ENCODE measurements around the gene DCDC2.
"Not testable (repeated sequence)": the region's sequence is repeated elsewhere in the genome, so short reads cannot be mapped to it uniquely, and the experiment has no call there.

Gene DCDC2

GRCh38 chr6:24272148-24272547, 85.7 kb downstream of the DCDC2 start:
- no peak for ATAC-seq
- DNase-seq: no peak

- DNase-seq (no peak), ATAC-seq (no peak)
These were observed 87.8 kb downstream of the DCDC2 start for GRCh38 chr6:24270011-24270410.

DNA sequence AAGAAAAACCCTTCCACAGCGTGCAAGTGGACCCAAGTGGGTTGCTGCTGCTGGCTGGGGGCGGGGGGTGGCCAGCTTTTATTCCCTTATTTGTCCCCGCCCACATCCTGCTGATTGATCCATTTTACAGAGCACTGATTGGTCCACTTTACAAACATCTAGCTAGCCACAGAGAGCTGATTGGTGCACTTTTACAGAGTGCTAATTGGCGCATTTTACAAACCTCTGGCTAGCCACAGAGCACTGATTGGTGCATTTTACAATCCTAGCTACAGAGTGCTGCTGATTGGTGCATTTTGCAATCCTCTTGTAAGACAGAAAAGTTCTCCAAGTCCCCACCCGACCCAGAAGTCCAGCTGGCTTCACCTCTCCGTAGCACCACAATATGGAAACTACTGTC, 99.6 kb downstream of the DCDC2 start:
- DNase-seq, ATAC-seq: not testable (repeated sequence)

DNA sequence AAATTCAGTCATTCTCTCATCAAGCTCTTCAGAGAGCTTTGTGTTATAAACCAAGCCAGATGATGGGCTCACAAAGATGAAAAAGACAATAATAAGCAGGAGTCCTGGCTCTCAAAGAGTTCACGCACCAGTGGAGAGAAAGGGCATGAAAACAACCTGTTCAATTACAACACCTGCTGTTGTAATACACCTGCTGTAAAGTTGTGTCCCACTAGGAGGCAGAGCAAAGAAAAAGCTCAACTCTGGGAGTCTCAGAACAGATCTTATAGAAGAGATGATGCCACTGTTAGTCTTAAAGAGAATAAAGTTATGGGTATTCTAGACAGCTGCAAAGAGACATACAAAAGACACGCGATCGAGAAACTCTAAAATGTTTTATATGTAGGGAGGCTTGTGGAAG, 100.6 kb downstream of the DCDC2 start:
- DNase-seq (no peak), ATAC-seq (no peak)

GRCh38 chr6:24255676-24256075, 102.2 kb downstream of the DCDC2 start:
- ATAC-seq: peak; percentile 93
- DNase-seq: no peak

DNA sequence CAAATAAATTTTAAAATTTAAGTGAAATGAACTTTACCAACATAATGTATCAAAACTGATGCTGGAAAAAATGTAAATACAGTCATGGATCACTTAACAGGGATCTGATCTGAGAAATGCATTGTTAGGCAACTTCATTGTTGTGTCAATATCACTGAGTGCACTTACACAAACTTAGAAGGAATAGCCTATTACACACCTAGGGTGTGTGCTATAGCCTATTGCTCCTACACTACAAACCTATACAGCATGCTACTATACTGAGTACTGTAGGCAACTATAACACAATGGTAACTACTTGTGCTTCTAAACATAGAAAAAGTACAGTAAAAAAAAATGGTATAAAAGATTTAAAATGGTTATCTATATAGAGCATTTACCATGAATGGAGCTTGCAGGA, 104.5 kb downstream of the DCDC2 start:
- DNase-seq (no peak), ATAC-seq (no peak)

GRCh38 chr6:24252280-24252679, 105.6 kb downstream of the DCDC2 start:
- no peak for ATAC-seq
- no peak for DNase-seq

- no peak for ATAC-seq
- DNase-seq: no peak
These were observed 106.5 kb downstream of the DCDC2 start for GRCh38 chr6:24251339-24251738.

GRCh38 chr6:24249926-24250325, 107.9 kb downstream of the DCDC2 start:
- DNase-seq: no peak
- no peak for ATAC-seq

GRCh38 chr6:24245275-24245674, 112.6 kb downstream of the DCDC2 start:
- ATAC-seq (no peak), DNase-seq (no peak)

DNA sequence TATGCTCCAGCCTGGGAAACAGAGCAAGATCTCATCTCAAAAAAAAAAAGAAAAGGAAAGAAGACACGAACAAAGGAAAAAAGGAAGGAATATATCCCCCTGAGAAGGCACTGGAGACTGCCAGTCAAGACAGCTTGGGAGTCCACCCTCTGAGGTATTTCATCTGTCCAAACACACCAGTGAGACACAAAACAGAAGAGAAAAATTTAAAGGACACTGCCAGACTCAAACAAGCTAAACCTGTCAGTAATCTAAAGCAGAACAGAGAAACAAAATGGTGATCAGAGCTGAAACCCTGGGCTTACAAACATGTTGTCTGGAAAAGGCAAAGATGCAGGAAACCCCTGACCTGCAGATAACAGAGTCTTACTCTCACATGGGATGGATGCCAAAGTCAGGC, 114.9 kb downstream of the DCDC2 start:
- ATAC-seq: no peak
- DNase-seq: no peak

- ATAC-seq, DNase-seq: not testable (repeated sequence)
These were observed 116.1 kb downstream of the DCDC2 start for GRCh38 chr6:24241779-24242178.

DNA sequence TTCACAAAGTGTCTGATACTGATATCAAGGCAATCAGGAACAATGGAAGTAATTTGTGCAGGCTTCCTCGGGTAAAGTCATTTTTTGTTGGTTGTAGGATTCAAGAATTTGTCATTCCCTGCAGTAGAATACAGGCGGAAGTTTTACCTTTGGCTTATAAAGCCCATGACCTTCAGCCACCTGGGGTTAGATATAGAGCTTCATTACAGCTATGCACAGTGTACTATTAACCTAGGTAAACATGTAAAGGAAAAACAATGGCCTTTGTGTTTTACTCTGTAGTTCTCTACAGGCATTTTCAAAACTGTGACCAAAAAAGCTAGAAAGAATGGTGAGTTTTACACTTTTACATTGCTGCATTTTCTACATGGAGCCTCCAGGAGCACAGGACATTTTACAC, 116.9 kb downstream of the DCDC2 start:
- DNase-seq: no peak
- no peak for ATAC-seq

DNA sequence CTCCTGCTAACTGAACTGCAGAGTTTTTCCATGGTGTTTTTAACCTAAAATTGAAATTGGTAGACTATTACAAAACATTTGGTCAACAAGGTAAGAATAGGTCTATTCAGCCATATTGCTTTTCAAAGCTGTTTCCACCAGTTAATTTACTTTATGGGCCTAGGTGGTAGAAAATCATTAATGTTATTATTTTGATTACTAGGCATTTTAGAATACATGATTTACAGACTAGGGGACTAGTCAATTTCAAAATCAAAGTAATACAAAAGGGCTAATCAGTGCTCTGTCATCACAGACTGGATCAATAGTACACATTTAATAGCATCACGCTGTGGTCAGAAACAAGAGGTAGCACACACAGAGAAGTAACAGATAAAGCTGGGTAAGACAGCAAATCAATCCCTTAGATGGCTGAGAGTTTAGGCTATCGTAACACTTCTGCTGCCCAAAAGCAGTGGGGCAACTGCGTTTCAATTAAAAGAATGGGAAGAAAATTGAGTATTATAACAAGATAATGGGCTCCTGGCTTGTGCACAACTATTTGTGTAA, 117.4 kb downstream of the DCDC2 start:
- DNase-seq (no peak), ATAC-seq (no peak)

DNA sequence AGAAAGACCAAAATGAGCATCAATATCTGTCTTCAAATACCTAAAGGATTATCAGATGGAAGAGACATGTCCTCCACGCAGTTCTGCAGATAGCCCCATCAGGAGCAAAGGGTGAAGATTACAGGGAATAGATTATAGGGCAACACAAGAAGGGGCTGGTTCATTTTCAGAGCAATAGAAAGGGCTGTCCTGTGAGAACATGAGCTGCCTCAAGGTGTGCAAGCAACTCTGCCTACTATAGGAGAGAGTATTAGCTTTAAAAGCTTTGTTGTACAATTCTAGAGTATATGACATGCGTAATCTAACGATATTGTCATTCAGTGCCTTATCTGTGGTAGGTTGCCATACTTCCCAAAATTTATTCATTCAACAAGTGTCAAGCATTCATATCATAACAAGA, 119.2 kb downstream of the DCDC2 start:
- DNase-seq (no peak), ATAC-seq (peak; percentile 36)

DNA sequence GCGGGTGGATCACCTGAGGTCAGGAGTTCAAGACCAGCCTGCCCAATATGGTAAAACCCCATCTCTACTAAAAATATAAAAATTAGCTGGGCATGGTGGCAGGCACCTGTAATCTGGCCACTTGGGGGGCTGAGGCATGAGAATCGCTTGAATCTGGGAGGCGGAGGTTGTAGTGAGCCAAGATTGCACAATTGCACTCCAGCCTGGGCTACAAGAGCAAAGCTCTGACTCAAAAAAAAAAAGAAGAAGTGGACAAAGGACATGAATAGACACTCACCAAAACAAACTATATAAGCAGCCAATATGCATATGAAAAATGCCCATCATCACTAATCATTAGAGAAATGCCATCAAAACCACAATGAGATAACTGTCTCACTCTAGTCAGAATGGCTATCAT, 121.1 kb downstream of the DCDC2 start:
- ATAC-seq, DNase-seq: not testable (repeated sequence)

DNA sequence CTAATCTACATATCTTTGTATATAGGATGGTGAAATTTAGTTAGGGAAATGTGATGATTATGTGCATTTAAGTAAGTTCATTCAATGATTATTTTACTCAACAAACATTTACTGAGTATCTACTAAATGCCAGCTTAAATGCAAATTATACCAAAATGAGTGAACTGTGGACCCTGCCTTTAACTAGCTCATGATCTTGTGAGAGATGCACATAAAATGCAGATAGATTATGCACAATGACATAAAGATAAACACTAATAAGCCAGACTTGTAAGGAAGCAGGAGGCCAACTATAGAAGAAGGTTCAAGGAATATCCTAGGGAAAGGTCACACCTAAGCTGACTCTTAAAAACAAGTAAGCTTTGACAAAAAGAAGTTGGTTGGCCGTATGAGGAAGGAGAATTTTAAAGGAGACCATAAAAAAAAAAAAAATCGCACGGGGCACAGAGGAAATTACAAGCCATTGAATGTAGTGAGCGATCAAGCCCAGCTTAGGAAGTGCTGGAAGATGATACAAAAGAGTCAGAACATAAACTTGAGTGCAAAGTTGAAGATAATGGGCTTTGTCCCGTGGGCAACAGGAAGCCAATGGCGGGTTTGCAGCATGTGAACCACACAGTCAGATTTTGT, 123.9 kb downstream of the DCDC2 start:
- DNase-seq (no peak), ATAC-seq (no peak)

GRCh38 chr6:24231438-24231977, 126.4 kb downstream of the DCDC2 start:
- no peak for ATAC-seq

DNA sequence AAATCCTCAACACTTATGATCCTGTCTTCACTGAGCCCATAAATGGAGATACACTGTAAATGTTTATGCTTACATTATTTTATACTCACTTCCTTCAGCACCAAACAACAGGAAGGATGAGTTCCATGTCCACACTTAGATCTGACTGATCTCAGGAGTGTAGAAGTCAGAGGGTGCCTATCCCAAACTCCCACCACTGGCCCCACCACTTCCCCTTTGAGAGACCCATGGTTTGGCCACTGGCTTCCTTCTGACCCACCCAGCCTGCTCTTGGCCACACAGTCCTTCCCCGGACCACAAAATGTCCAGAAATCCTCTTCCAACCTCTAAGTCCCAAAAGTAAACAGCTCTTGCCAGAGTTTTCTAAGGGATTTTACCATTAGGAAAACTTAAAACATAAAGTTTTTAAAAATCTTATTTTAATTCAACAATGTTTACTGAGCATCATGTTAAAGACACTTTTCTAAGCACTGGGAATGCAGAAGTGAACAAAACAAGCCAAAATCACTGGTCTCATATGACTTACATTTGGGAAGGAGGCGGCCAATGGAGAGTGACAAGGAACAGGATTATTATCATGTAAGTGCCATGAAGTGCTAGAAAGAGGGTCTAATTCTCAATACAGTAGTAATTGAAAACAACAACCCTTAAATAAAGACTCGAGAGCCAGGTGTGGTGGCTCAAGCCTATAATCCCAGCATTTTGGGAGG, 128.0 kb downstream of the DCDC2 start:
- DNase-seq: no peak
- no peak for ATAC-seq

More at GRCh38 chr6:24231438-24231977, 126.4 kb downstream of the DCDC2 start:
- DNase-seq: no peak

- ATAC-seq: peak; percentile 87
- DNase-seq: peak; percentile 8
These were observed 129.1 kb downstream of the DCDC2 start for GRCh38 chr6:24228681-24229255.

DNA sequence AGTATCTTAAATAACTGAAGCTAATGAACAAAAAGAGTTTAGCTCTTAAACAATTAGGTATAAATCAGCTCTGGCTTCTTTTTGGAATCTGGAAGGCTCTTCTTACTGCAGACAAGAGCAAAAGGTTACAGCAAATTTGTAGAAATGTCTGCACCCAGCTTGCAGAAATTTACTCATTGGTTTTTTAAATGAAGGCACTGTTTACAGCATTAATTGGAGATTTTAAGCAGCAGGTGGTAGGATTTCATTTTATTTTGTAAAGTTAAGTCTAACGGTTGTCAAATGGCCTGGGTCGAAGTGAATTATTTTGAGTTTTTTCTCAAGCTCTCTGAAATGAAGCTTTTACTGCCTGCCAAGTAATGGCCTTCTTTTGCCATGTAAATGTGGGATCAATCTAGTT, 129.7 kb downstream of the DCDC2 start:
- DNase-seq (no peak), ATAC-seq (no peak)

- ATAC-seq: no peak
- no peak for DNase-seq
These were observed 130.3 kb downstream of the DCDC2 start for GRCh38 chr6:24227556-24227955.

- DNase-seq (no peak), ATAC-seq (no peak)
These were observed 131.3 kb downstream of the DCDC2 start for GRCh38 chr6:24226541-24226940.
